Heart left ventricle (tissue), 13 donors: ENCODE results near the gene EIF4H.

Experiments
- CTCF ChIP-seq, 12 donors: fragments of 200-600 bp; sonication (generic) in 4 of 12; IDR thresholded peaks; one replicate each; pipeline versions ENCODE4 v1.5.0 to v1.8.0; 2018 to 2022; ENCODE audit warnings: antibody characterized with exemption in 12 of 12, mild to moderate bottlenecking in 5 of 12
- POLR2A ChIP-seq, 2 donors: fragments of 450-650 bp; IDR thresholded peaks; one replicate each; pipeline ENCODE4 v1.6.1; 2017; ENCODE audit warnings: antibody characterized with exemption in 2 of 2, mild to moderate bottlenecking in 2 of 2, moderate library complexity in 2 of 2
- donor health status: ischemic (EF 13 %, LVEDD 7.1; RV severe dilation, severe dysfunction).
- donor health status: DM: no; HTN: yes; CAD: no.
- donor health status: DM: no; HTN: no; CAD: no.
- donor health status: ischemic (EF 25% LVEDD 6.9; RV normal size, moderate dysfunction).
- donor health status: ischemic (EF 25% LVEDD 5.7; RV mildly dilated, moderate dysfunction).
- donor health status: ischemic (EF 35%, LVEDD 5.7; RV mildly dilated, moderate dysfunction).
- donor health status: nonischemic (EF 11% LVEDD 7.7; RV severe dilation, severe dysfunction).
- donor health status: DM: yes; HTN: yes; CAD: no.
- donor health status: PGD.
- donor health status: ischemic (EF 29% LVEDD 5.4; RV normal size, mild dysfunction).
- donor health status: nonischemic (EF 23%, LVEDD 6.1; RV moderate dilation, normal function).

GRCh38 chr7:74155810-74156395 is 18.3 kb upstream of the EIF4H start:
- no peak for TF ChIP-seq CTCF (IDR thresholded peaks at IDR 0.05)
- TF ChIP-seq POLR2A (IDR thresholded peaks at IDR 0.05), result no peak
